ENCODE results near the gene SLC12A7. TPM values are rescaled to one million over a fixed set of nuclear protein-coding genes. Genes with fewer than 3 reads are reported as not detected.
"Not testable (repeated sequence)": the region's sequence is repeated elsewhere in the genome, so short reads cannot be mapped to it uniquely, and the experiment has no call there.

The SLC12A7 gene
- 10 to 100 TPM; 14.0 to 14.6 TPM for total RNA-seq

GRCh38 chr5:1111727-1112289 is at the start of gene SLC12A7:
Gene SLC12A7 (minus strand): TSS chr5:1112063. CDS start chr5:1111991, 72 bp downstream.
- H3K9me3 Mint-ChIP-seq: no peaks in the 10 kb centered on the region

DNA sequence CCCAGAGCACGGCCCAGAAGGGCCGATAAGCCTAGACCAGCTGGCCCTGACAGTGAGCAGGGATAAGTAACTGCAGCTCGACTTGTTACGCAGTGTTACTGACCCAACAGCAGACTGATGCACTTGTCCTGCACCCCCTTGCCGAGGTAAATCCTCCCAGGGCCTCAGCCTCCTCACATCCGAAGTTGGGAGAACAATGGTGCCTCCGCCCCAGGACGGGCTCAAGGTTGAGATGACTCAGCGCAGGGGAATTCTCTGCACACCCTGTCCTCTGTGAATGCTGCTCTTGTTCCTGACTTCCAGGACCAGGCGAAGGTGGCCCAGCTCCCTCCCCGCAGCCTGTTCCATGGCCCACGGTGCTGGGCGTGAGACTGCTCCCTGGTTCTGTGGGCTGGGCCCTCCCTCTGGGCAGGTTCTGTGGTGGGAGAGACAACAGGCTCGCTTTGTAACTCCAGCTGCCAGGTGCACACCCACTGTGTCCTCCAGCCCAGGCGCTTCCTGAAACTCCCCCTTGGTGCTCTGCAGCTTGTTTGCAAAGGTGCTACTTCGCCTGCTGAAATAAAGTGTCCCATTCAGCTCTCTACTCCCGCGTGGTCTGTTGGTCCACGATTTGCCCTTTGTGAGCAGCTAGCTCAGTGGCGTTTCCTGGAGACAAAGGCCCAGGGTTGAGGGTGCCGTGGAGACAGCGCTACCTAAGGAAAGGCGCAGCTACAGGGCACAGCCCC is 49.4 kb upstream of the SLC12A7 start:
- H3K4me1 Mint-ChIP-seq: no peaks in the 10 kb centered on the region

More at GRCh38 chr5:1111727-1112289, at the start of gene SLC12A7:
- H3K36me3 Mint-ChIP-seq: peaks cover 3% of the 10 kb centered on the region
- no peaks in the 10 kb centered on the region for H3K27me3 Mint-ChIP-seq
- H3K4me1 Mint-ChIP-seq: peaks cover 29% of the 10 kb centered on the region
- peak; percentile 80 for DNase-seq
- peak within 1 kb of the TSS; percentile 87 for H3K4me3 Mint-ChIP-seq
- H3K27ac Mint-ChIP-seq: peak within 1 kb of the TSS; percentile 73

GRCh38 chr5:1159774-1160406 is 48.0 kb upstream of the SLC12A7 start:
- Mint-ChIP-seq H3K27me3 (peaks cover 22% of the 10 kb centered on the region), H3K27ac (no peak overlapping the region), H3K4me1 (no peaks in the 10 kb centered on the region), H3K9me3 (peaks cover 2% of the 10 kb centered on the region), H3K4me3 (no peak overlapping the region), H3K36me3 (no peaks in the 10 kb centered on the region)
- DNase-seq: no peak

More for the DNA sequence above, 49.4 kb upstream of the SLC12A7 start:
- peaks cover 22% of the 10 kb centered on the region for H3K27me3 Mint-ChIP-seq
- no peak overlapping the region for H3K27ac Mint-ChIP-seq
- DNase-seq: no peak
- H3K36me3 Mint-ChIP-seq: no peaks in the 10 kb centered on the region
- H3K4me3 Mint-ChIP-seq: no peak overlapping the region
- peaks cover 2% of the 10 kb centered on the region for H3K9me3 Mint-ChIP-seq

DNA sequence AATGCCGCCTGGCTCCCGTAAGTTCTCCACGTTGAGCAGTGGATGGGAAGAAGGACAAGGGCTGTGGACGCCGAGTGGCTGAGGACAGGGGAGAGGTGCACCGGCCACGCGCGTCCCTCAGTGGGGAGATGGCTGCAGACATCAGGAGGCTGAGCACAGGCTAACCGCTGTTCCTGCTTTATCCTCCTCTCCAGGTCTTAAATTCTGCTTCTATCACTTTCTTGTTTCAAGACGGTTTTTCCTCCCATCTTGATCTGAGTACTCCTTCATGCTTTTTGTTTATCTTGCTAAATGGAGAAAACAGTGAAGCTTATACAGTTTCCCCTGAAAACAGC is 47.4 kb upstream of the SLC12A7 start:
- peaks cover 26% of the 10 kb centered on the region for H3K27me3 Mint-ChIP-seq
- H3K9me3 Mint-ChIP-seq: peaks cover 2% of the 10 kb centered on the region
- H3K4me3 Mint-ChIP-seq: no peak overlapping the region
- no peak for DNase-seq
- H3K27ac Mint-ChIP-seq: no peak overlapping the region
- H3K36me3 Mint-ChIP-seq: no peaks in the 10 kb centered on the region
- H3K4me1 Mint-ChIP-seq: peaks cover under 1% of the 10 kb centered on the region

- Mint-ChIP-seq H3K36me3 (no peaks in the 10 kb centered on the region), H3K4me1 (peaks cover 5% of the 10 kb centered on the region), H3K27me3 (peaks cover 31% of the 10 kb centered on the region), H3K4me3 (no peak overlapping the region), H3K9me3 (peaks cover 2% of the 10 kb centered on the region), H3K27ac (no peak overlapping the region)
- DNase-seq: no peak
Observed at GRCh38 chr5:1158647-1159340, 46.9 kb upstream of the SLC12A7 start.

DNA sequence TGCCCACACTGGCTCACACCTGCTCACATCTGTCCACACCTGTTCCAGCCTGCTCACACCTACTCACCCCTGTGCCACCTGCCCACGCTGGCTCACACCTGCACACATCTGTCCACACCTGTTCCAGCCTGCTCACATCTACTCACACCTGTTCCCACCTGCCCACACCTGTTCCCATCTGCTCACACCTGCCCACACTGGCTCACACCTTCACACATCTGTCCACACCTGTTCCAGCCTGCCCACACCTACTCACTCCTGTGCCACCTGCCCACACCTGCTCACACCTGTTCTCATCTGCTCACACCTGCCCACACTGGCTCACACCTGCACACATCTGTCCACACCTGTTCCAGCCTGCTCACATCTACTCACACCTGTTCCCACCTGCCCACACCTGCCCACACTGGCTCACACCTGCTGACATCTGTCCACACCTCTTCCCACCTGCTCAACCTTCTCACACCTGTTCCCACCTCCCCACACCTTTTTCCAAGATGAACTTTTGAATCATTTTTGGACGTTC is 45.7 kb upstream of the SLC12A7 start:
- not testable (repeated sequence) for H3K4me3 Mint-ChIP-seq, H3K9me3 Mint-ChIP-seq, H3K36me3 Mint-ChIP-seq, DNase-seq, H3K27ac Mint-ChIP-seq
- Mint-ChIP-seq H3K27me3 (peaks cover 35% of the 10 kb centered on the region), H3K4me1 (peaks cover 14% of the 10 kb centered on the region)

- Mint-ChIP-seq H3K27me3 (peaks cover 35% of the 10 kb centered on the region), H3K9me3 (peaks cover 2% of the 10 kb centered on the region), H3K4me3 (no peak overlapping the region), H3K27ac (no peak overlapping the region), H3K4me1 (peaks cover 20% of the 10 kb centered on the region), H3K36me3 (no peaks in the 10 kb centered on the region)
- DNase-seq: no peak
Observed at GRCh38 chr5:1156754-1157460, 45.0 kb upstream of the SLC12A7 start.

- H3K4me1 Mint-ChIP-seq: peaks cover 22% of the 10 kb centered on the region
- peaks cover 35% of the 10 kb centered on the region for H3K27me3 Mint-ChIP-seq
- no peaks in the 10 kb centered on the region for H3K36me3 Mint-ChIP-seq
- no peak overlapping the region for H3K4me3 Mint-ChIP-seq
- DNase-seq: no peak
- no peak overlapping the region for H3K27ac Mint-ChIP-seq
- H3K9me3 Mint-ChIP-seq: peaks cover 2% of the 10 kb centered on the region
Observed at GRCh38 chr5:1156033-1156753, 44.3 kb upstream of the SLC12A7 start.

GRCh38 chr5:1155191-1156032 is 43.5 kb upstream of the SLC12A7 start:
- Mint-ChIP-seq H3K36me3 (no peaks in the 10 kb centered on the region), H3K9me3 (peaks cover 2% of the 10 kb centered on the region), H3K4me3 (no peak overlapping the region), H3K4me1 (peaks cover 25% of the 10 kb centered on the region), H3K27me3 (peaks cover 35% of the 10 kb centered on the region), H3K27ac (no peak overlapping the region)
- DNase-seq: no peak

GRCh38 chr5:1153428-1153827 is 41.6 kb upstream of the SLC12A7 start:
- no peak for DNase-seq
- Mint-ChIP-seq H3K27me3 (peaks cover 30% of the 10 kb centered on the region), H3K27ac (no peak overlapping the region), H3K9me3 (peaks cover 2% of the 10 kb centered on the region), H3K4me1 (peaks cover 25% of the 10 kb centered on the region), H3K4me3 (no peak overlapping the region), H3K36me3 (no peaks in the 10 kb centered on the region)

- H3K27ac Mint-ChIP-seq: no peak overlapping the region
- peaks cover 2% of the 10 kb centered on the region for H3K9me3 Mint-ChIP-seq
- peaks cover 27% of the 10 kb centered on the region for H3K27me3 Mint-ChIP-seq
Observed at GRCh38 chr5:1152771-1153282, 41.0 kb upstream of the SLC12A7 start.

DNA sequence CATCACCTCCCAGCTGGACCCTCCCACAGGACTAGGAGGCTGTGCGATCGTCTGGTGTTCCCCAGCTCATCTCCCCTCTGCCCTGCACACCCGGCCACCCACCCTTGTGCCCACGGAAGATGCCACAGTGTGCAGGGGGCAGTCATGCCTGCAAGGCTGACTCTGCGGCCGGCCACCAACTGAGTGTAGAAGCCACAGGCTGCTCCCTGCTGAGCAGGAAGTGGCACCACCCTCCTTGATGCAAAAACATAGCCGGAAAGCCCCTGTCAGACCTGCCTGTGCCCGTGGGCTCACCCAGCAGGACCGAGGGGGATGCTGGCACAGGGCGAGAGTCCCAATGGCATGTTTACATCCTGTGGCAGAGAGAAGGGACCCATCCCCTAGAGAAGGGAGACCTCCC is 40.3 kb upstream of the SLC12A7 start:
- peaks cover 21% of the 10 kb centered on the region for H3K27me3 Mint-ChIP-seq
- no peak overlapping the region for H3K27ac Mint-ChIP-seq
- no peaks in the 10 kb centered on the region for H3K9me3 Mint-ChIP-seq
- H3K36me3 Mint-ChIP-seq: no peaks in the 10 kb centered on the region
- H3K4me3 Mint-ChIP-seq: no peak overlapping the region
- peaks cover 25% of the 10 kb centered on the region for H3K4me1 Mint-ChIP-seq
- peak; percentile 30 for DNase-seq

More at GRCh38 chr5:1152771-1153282, 41.0 kb upstream of the SLC12A7 start:
- DNase-seq: no peak
- Mint-ChIP-seq H3K4me1 (peaks cover 25% of the 10 kb centered on the region), H3K4me3 (no peak overlapping the region), H3K36me3 (no peaks in the 10 kb centered on the region)

GRCh38 chr5:1151316-1151715 is 39.5 kb upstream of the SLC12A7 start:
- Mint-ChIP-seq H3K4me3 (no peak overlapping the region), H3K27ac (no peak overlapping the region), H3K36me3 (no peaks in the 10 kb centered on the region), H3K27me3 (peaks cover 13% of the 10 kb centered on the region), H3K9me3 (no peaks in the 10 kb centered on the region), H3K4me1 (peaks cover 25% of the 10 kb centered on the region)
- no peak for DNase-seq
